Kidney (tissue), 22 donors: ENCODE measurements around the gene ZC3H15. TPM values are rescaled to one million over a fixed set of nuclear protein-coding genes. Genes with fewer than 3 reads are reported as not detected.
"Not testable (repeated sequence)": the region's sequence is repeated elsewhere in the genome, so short reads cannot be mapped to it uniquely, and the experiment has no call there.

ENCODE experiments used
- DNase-seq, 5 donors: peaks; one replicate each; pipeline ENCODE4 v3.0.0-alpha.2; 2013 to 2020
- FAIRE-seq: peaks from 2 replicates; lab custom pipeline; 2012; peaks lifted over from hg19 to GRCh38; lab: Jason Lieb, UNC
- H3K27ac ChIP-seq, 2 donors: one replicate each; pipeline ENCODE4 v1.7.0; 2013; ENCODE audit warnings: low read depth in 2 of 2, low read length in 2 of 2, inconsistent platforms in 1 of 2
- H3K27me3 ChIP-seq: one replicate; pipeline ENCODE4 v1.7.1; 2013; ENCODE audit warnings: low read length, inconsistent platforms; ENCODE audit not compliant: control insufficient read depth, insufficient read depth
- H3K36me3 ChIP-seq, 3 donors: one replicate each; pipeline versions ENCODE4 v1.7.0 to v1.7.1; 2013; ENCODE audit warnings: low read length in 3 of 3, control low read depth in 1 of 3, inconsistent platforms in 1 of 3; ENCODE audit not compliant: insufficient read depth in 3 of 3, control insufficient read depth in 2 of 3
- H3K4me1 ChIP-seq, 3 donors: one replicate each; pipeline versions ENCODE4 v1.7.0 to v1.7.1; 2013; ENCODE audit warnings: low read length in 3 of 3, inconsistent platforms in 1 of 3, low read depth in 1 of 3; ENCODE audit not compliant: control insufficient read depth in 2 of 3, insufficient read depth in 2 of 3
- H3K4me3 ChIP-seq, 3 donors: one replicate each; pipeline versions ENCODE4 v1.7.0 to v1.8.1; 2013; ENCODE audit warnings: low read length in 3 of 3, control low read depth in 1 of 3, inconsistent platforms in 1 of 3
- H3K9ac ChIP-seq, 3 donors: one replicate each; pipeline versions ENCODE4 v1.7.0 to v1.7.1; 2013; ENCODE audit warnings: low read length in 3 of 3, control low read depth in 1 of 3, inconsistent platforms in 1 of 3
- H3K9me3 ChIP-seq, 3 donors: one replicate each; pipeline versions ENCODE4 v1.7.0 to v1.7.1; 2013; ENCODE audit warnings: low read length in 3 of 3, control low read depth in 1 of 3, inconsistent platforms in 1 of 3; ENCODE audit not compliant: control insufficient read depth in 2 of 3, insufficient read depth in 1 of 3
- intact Hi-C: fragments of 100-400 bp; cut with DNase I; formaldehyde crosslinking; loops from one replicate; pipeline ENCODE4 v1.11.1; 2022
- long read RNA-seq, 10 donors: library from polyadenylated mRNA in 1 of 10; unstranded in 1 of 10; transcript quantifications; one replicate each; pipeline ENCODE4 v2.0.0 and lab custom pipeline, GENCODE V29; 2021 to 2026
- polyA plus RNA-seq: library from polyadenylated mRNA; stranded (reverse); fragments of 350-450 nt; fragmentation: Illumina TruSeq; extraction: RNeasy Lipid Tissue Mini Kit (QIAGEN cat#74804); gene quantifications from one replicate; pipeline ENCODE4 v1.2.3, GENCODE V29; 2014; ENCODE audit warnings: low read depth, low replicate concordance; ENCODE audit not compliant: insufficient read depth
- total RNA-seq: library from RNA; stranded (reverse); fragmentation: NEBNext Ultra II Directional; extraction: Animal tissue kit (Norgen Biotek cat#: 25700); gene quantifications from one replicate; pipeline ENCODE4 v1.2.1, GENCODE V29; 2021
- TF ChIP-seq, protein P1 (sequence below): IDR thresholded peaks from 3 replicates; pipeline ENCODE4 v1.5.1; 2012; ENCODE audit warnings: mild to moderate bottlenecking, moderate library complexity, borderline replicate concordance; ENCODE audit not compliant: insufficient read depth; ENCODE audit errors: extremely low read depth
- donor health status: control.
- donor health status: control.
- donor health status: control.
- donor health status: control.
- donor health status: control.
- donor health status: DM: yes; HTN: yes; CAD: no.
- donor health status: Normal renal cell carcinoma (clear cell type).

The ZC3H15 gene
- 45.3 TPM for total RNA-seq
- 51.5 TPM for polyA plus RNA-seq
- long read RNA-seq, donor 1, transcript ZC3H15-201 (10 exons, 2,138 nt), result major isoform, 10 of 42 reads
- long read RNA-seq, donor 1, partial matches to known transcripts, result 32 of 42 reads
- long read RNA-seq, donor 1, other reads (novel, unspliced or antisense), result 0 of 42 reads
- long read RNA-seq, donor 2, transcript ZC3H15-201 (10 exons, 2,138 nt), result major isoform, 13 of 37 reads
- long read RNA-seq, donor 2, partial matches to known transcripts, result 24 of 37 reads
- long read RNA-seq, donor 2, other reads (novel, unspliced or antisense), result 0 of 37 reads
- long read RNA-seq, donor 3, transcript ZC3H15-201 (10 exons, 2,138 nt), result major isoform, 15 of 70 reads
- long read RNA-seq, donor 3, partial matches to known transcripts, result 55 of 70 reads
- long read RNA-seq, donor 3, other reads (novel, unspliced or antisense), result 0 of 70 reads
- long read RNA-seq, donor 4, transcript ZC3H15-201 (10 exons, 2,138 nt), result major isoform, 25 of 30 reads
- long read RNA-seq, donor 4, partial matches to known transcripts, result 5 of 30 reads
- long read RNA-seq, donor 4, other reads (novel, unspliced or antisense), result 0 of 30 reads
- long read RNA-seq, donor 5, result 0 reads
- long read RNA-seq, donor 6, transcript ZC3H15-201 (10 exons, 2,138 nt), result major isoform, 15 of 67 reads
- long read RNA-seq, donor 6, partial matches to known transcripts, result 51 of 67 reads
- long read RNA-seq, donor 6, other reads (novel, unspliced or antisense), result 0 of 67 reads
- long read RNA-seq, donor 7, transcript ZC3H15-201 (10 exons, 2,138 nt), result major isoform, 16 of 36 reads
- long read RNA-seq, donor 7, partial matches to known transcripts, result 13 of 36 reads
- long read RNA-seq, donor 7, other reads (novel, unspliced or antisense), result 7 of 36 reads
- long read RNA-seq, donor 8, transcript ZC3H15-201 (10 exons, 2,138 nt), result major isoform, 13 of 36 reads
- long read RNA-seq, donor 8, partial matches to known transcripts, result 22 of 36 reads
- long read RNA-seq, donor 8, other reads (novel, unspliced or antisense), result 0 of 36 reads
- long read RNA-seq, donor 9, transcript ZC3H15-201 (10 exons, 2,138 nt), result major isoform, 9 of 19 reads
- long read RNA-seq, donor 9, partial matches to known transcripts, result 10 of 19 reads
- long read RNA-seq, donor 9, other reads (novel, unspliced or antisense), result 0 of 19 reads
- long read RNA-seq, donor 10, transcript ZC3H15-201 (10 exons, 2,138 nt), result major isoform, 6 of 33 reads
- long read RNA-seq, donor 10, partial matches to known transcripts, result 27 of 33 reads
- long read RNA-seq, donor 10, other reads (novel, unspliced or antisense), result 0 of 33 reads

DNA sequence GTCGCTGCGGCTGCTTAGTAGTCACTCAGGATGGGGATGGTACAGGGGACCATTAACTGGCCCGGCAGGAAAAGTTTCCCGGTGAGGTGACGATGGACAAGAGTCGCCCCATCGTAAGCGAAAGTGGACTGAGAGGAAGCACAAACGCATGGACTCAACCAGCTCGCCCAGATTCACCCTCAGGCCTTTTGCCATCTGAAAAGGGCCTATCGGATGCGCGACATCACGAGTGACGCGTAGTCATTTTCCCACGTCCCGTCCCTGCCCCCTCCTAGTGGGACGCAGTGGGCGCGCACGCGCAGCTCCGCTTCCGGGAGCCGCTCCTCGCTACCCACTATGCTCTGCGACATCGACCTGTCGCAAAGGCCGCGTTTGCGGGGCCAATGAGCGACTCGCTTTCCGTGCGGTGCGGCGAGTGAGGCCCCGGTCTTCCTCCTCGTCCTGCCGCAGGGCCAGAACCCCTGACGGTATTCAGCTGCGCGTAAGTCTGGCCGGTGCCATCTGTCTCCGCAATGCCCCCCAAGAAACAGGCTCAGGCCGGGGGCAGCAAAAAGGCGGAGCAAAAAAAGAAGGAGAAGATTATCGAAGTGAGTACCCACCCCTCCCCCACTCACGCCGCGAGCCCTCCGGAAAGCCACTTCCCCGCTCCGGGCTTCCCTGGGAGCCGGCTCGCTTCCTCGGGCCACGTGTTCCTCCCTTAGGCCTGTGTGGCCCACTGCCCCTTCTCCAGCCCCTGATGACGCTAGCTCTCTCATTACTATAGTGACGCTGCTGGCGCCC, at the start of gene ZC3H15:
ZC3H15 (plus strand) TSS at position 390 of the 780 bp plus-strand sequence; CDS start at position 513, 123 bp downstream.
- peak; percentile 97 to 99 (median 98) for DNase-seq

DNA sequence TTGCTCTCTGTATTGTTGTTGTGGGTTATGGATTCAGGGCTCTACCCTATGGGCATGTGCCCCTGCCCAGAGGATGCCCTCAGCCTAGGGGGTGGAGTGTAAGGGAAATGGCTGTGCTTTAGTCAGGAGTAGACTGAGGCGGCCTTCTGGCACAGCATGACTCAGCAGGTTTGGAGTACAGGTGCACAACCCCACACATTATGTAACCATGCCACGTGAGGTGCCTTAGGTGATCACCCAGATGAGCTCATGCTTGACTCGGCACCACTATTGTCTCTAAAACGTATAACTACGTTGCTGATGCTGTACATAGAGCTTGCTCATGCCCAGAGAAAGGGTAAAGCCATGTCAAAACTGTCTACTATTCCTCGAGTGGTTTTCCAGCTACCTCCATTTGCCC, 48.3 kb upstream of the ZC3H15 start:
- no peaks in the 10 kb centered on the region for H3K4me1 ChIP-seq
- no peaks in the 10 kb centered on the region for H3K9me3 ChIP-seq
- FAIRE-seq, result no peak
- intact Hi-C loops, result no loop called here
- TF ChIP-seq, protein P1, sequence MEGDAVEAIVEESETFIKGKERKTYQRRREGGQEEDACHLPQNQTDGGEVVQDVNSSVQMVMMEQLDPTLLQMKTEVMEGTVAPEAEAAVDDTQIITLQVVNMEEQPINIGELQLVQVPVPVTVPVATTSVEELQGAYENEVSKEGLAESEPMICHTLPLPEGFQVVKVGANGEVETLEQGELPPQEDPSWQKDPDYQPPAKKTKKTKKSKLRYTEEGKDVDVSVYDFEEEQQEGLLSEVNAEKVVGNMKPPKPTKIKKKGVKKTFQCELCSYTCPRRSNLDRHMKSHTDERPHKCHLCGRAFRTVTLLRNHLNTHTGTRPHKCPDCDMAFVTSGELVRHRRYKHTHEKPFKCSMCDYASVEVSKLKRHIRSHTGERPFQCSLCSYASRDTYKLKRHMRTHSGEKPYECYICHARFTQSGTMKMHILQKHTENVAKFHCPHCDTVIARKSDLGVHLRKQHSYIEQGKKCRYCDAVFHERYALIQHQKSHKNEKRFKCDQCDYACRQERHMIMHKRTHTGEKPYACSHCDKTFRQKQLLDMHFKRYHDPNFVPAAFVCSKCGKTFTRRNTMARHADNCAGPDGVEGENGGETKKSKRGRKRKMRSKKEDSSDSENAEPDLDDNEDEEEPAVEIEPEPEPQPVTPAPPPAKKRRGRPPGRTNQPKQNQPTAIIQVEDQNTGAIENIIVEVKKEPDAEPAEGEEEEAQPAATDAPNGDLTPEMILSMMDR, result no peak
- DNase-seq, result no peak
- no peak overlapping the region for H3K4me3 ChIP-seq
- H3K36me3 ChIP-seq, result no peaks in the 10 kb centered on the region
- no peaks in the 10 kb centered on the region for H3K27me3 ChIP-seq
- no peak overlapping the region for H3K9ac ChIP-seq
- no peak overlapping the region for H3K27ac ChIP-seq

More for the DNA sequence above, at the start of gene ZC3H15:
- FAIRE-seq, result no peak
- H3K4me1 ChIP-seq, result peaks cover 0 to 19% (median 18%) of the 10 kb centered on the region in 3 donors
- H3K27ac ChIP-seq, result peak within 1 kb of the TSS; percentile 90 to 97
- H3K9ac ChIP-seq, result peak within 1 kb of the TSS; percentile 84 to 97 (median 88)
- no peaks in the 10 kb centered on the region for H3K9me3 ChIP-seq
- H3K27me3 ChIP-seq, result no peaks in the 10 kb centered on the region
- peak within 1 kb of the TSS; percentile 79 to 92 (median 87) for H3K4me3 ChIP-seq
- intact Hi-C loops, result no loop called here
- TF ChIP-seq, protein P1, result no peak
- H3K36me3 ChIP-seq, result no peaks in the 10 kb centered on the region

DNA sequence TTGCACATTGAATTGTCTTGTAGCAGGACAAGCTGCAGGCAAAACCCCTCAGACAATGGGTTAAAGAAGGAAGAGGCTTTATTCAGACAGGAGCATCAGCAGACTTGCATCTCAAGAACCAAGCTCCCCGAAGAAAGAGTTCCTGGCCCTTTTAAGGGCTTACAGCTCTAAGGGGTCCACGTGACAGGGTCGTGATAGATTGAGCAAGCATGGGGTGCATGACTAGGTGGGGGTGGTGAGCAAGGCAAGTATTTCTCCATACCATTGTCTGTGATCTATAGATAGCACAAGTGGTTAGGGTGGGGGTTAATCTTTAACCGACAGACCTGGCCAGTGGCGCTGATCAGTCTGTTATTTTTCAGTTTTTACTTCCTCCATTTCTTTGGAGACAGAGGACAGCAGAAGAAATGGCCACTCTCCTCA, 46.4 kb upstream of the ZC3H15 start:
- H3K27ac ChIP-seq, FAIRE-seq, intact Hi-C loops, H3K27me3 ChIP-seq, H3K4me1 ChIP-seq, H3K9me3 ChIP-seq, H3K9ac ChIP-seq, DNase-seq, H3K4me3 ChIP-seq, H3K36me3 ChIP-seq: not testable (repeated sequence)
